Common myeloid progenitor, CD34-positive (primary cell): Measurements from ENCODE around the gene PASK.

ENCODE experiments used
- CTCF ChIA-PET: fragments of 350-600 bp; sonication (Branson Sonifier 250); formaldehyde crosslinking; loops from one replicate; lab custom pipeline; 2021; ENCODE audit warnings: antibody characterized with exemption; lab: Charles Lee
- POLR2A ChIA-PET: fragments of 350-600 bp; sonication (Branson Sonifier 250); formaldehyde crosslinking; loops from one replicate; lab custom pipeline; 2021; ENCODE audit warnings: antibody characterized with exemption; lab: Charles Lee
- DNase-seq, 3 donors: peaks; one replicate each; pipeline versions ENCODE4 v3.0.0 to v3.0.0-alpha.2; 2013
- H3K27ac ChIP-seq, 2 experiments: 1 replicate in 1 of 2; 2 replicates in 1 of 2; pipeline ENCODE4 v1.7.0; 2013; ENCODE audit warnings: inconsistent platforms in 2 of 2, low read length in 2 of 2, mild to moderate bottlenecking in 2 of 2, low read depth in 1 of 2, moderate library complexity in 1 of 2; ENCODE audit not compliant: severe bottlenecking in 2 of 2, insufficient read depth in 1 of 2, poor library complexity in 1 of 2
- H3K27me3 ChIP-seq, 5 experiments: replicated peaks in 2 of 5; 1 replicate in 3 of 5; 2 replicates in 2 of 5; pipeline versions ENCODE4 v1.6.1 to v1.7.0; 2013; ENCODE audit warnings: low read length in 4 of 5, mild to moderate bottlenecking in 2 of 5, moderate library complexity in 2 of 5, inconsistent platforms in 1 of 5; ENCODE audit not compliant: insufficient read depth in 5 of 5, control insufficient read depth in 4 of 5
- H3K36me3 ChIP-seq, 4 experiments: 1 replicate in 2 of 4; 2 replicates in 2 of 4; pipeline versions ENCODE4 v1.6.1 to v1.7.0; 2013; ENCODE audit warnings: low read length in 3 of 4, control low read depth in 1 of 4, mild to moderate bottlenecking in 1 of 4; ENCODE audit not compliant: control insufficient read depth in 4 of 4, insufficient read depth in 4 of 4
- H3K4me1 ChIP-seq, 4 experiments: 1 replicate in 3 of 4; 2 replicates in 1 of 4; pipeline versions ENCODE4 v1.6.1 to v1.7.1; 2013; ENCODE audit warnings: low read length in 3 of 4, mild to moderate bottlenecking in 3 of 4, control low read depth in 1 of 4, inconsistent platforms in 1 of 4, moderate library complexity in 1 of 4; ENCODE audit not compliant: control insufficient read depth in 4 of 4, insufficient read depth in 4 of 4; ENCODE audit errors: control extremely low read depth in 1 of 4
- H3K4me3 ChIP-seq, 7 experiments: 1 replicate in 4 of 7; 2 replicates in 3 of 7; pipeline versions ENCODE4 v1.5.1 to v1.7.0; 2013; ENCODE audit warnings: mild to moderate bottlenecking in 7 of 7, low read length in 6 of 7, moderate library complexity in 6 of 7, inconsistent platforms in 2 of 7, low read depth in 2 of 7, control low read depth in 1 of 7; ENCODE audit not compliant: insufficient read depth in 4 of 7, control insufficient read depth in 1 of 7; ENCODE audit errors: extremely low read depth in 1 of 7
- H3K9me3 ChIP-seq, 5 experiments: 1 replicate in 4 of 5; 2 replicates in 1 of 5; pipeline versions ENCODE4 v1.6.1 to v1.7.1; 2013; ENCODE audit warnings: low read length in 4 of 5, mild to moderate bottlenecking in 2 of 5, inconsistent platforms in 1 of 5, low read depth in 1 of 5, moderate library complexity in 1 of 5; ENCODE audit not compliant: control insufficient read depth in 4 of 5, insufficient read depth in 2 of 5; ENCODE audit errors: control extremely low read depth in 1 of 5
- WGBS: methylation state at CpG from one replicate; pipeline ENCODE4 v1.1.5; 2013; ENCODE audit not compliant: insufficient coverage; 5-methylcytosine and 5-hydroxymethylcytosine counted together

PASK gene

DNA sequence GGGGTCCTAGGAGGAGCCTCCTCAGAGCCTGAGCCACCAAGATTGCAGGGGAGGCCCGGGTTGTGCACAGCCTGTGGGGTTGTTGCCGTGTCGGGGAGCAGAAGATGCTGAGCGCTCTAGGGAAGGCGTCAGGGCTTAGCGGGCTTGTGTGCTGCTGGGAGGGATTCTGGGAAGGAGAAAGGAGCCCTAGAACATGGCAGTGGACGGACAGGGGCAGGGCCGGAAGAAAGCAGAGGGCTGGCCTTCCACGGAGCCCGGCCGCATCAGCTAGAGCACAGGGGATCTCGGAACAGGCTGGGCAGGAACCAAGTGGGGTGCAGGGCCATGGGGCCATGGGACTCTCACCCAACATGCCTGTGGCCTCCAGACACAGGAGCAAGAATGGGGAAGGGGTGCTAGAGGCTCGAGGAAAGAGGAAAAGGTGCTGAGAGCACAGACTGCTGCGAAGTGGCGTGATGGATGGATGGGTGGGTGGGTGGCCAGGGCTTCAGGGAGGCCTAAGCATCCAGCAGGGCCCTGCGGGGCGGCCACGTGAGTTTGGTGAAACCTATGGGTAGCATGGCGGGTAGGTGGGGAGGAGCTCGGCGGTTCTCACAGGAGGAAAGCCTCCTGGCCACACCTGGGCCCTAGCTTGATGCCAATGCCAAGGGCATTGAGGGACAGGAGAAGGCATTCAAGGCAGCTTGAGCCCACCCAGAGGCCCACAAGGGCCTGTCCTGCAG is 82.9 kb downstream of the PASK start:
- POLR2A ChIA-PET, result no interaction called here
- no peak for DNase-seq
- Histone ChIP-seq H3K4me1 (peaks cover 0 to 9% (median 2%) of the 10 kb centered on the region in 4 experiments), H3K4me3 (no peak overlapping the region), H3K27me3 (peaks cover 0 to 15% (median 0%) of the 10 kb centered on the region in 5 experiments), H3K36me3 (peaks cover 0 to 8% (median 2%) of the 10 kb centered on the region in 4 experiments), H3K27ac (no peak overlapping the region), H3K9me3 (no peaks in the 10 kb centered on the region)
- CTCF ChIA-PET, result interaction anchor here (1.3 kb wide), 1 partner anchor 12 kb away, joined by 3 read pairs; no protein-coding TSS in a partner anchor
- 100% methylated on average over 16 of the region's 21 CpGs for WGBS

DNA sequence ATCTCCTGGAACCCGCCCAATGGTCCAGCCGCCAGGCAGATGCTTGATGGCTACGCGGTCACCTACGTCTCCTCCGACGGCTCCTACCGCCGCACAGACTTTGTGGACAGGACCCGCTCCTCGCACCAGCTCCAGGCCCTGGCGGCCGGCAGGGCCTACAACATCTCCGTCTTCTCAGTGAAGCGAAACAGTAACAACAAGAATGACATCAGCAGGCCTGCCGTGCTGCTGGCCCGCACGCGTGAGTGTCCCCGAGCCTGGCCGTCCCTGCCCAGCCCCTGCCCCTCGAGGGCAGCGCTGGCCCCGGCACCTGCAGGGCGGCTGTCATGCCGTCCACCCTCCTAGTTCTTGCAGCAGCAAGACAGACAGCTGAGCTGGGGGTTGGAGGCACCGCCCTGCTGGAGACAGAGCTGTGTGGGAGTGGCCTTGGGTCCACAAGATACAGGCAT is 83.9 kb downstream of the PASK start:
- 98% methylated on average over 26 of the region's 27 CpGs for WGBS
- no peak for DNase-seq
- CTCF ChIA-PET, result no interaction called here
- Histone ChIP-seq H3K9me3 (no peaks in the 10 kb centered on the region), H3K4me3 (no peak overlapping the region), H3K27me3 (peaks cover 0 to 15% (median 0%) of the 10 kb centered on the region in 5 experiments), H3K36me3 (peaks cover 0 to 4% (median 0%) of the 10 kb centered on the region in 4 experiments), H3K27ac (no peak overlapping the region), H3K4me1 (peaks cover 0 to 9% (median 2%) of the 10 kb centered on the region in 4 experiments)
- POLR2A ChIA-PET, result no interaction called here

DNA sequence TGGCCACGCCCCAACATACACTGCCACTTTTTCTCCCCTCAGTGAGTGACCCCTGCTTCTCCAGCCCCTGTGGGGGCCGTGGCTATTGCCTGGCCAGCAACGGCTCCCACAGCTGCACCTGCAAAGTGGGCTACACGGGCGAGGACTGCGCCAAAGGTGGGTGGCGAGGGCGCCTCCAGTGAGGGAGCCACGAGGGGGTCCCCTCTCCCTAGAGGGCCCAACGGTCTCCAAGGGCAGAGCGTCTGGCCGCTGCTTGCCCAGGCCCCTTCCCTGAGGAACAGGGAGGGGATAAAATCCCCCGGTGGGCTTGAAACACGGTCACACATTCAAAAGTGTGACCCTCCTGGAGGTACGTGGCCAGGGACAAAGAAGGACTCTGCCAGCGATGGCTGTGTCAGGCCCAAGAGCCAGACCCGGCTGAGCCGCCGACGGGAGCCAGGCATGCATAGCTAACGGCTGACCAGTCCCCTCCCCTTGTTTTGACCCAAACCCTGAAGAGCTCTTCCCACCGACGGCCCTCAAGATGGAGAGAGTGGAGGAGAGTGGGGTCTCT is 84.4 kb downstream of the PASK start:
- Histone ChIP-seq H3K9me3 (no peaks in the 10 kb centered on the region), H3K4me3 (no peak overlapping the region), H3K27me3 (peaks cover 0 to 15% (median 0%) of the 10 kb centered on the region in 5 experiments), H3K4me1 (peaks cover 0 to 9% (median 2%) of the 10 kb centered on the region in 4 experiments), H3K27ac (no peak overlapping the region), H3K36me3 (peaks cover 0 to 2% (median 0%) of the 10 kb centered on the region in 4 experiments)
- 95% methylated on average over 16 of the region's 23 CpGs for WGBS
- DNase-seq, result no peak
- CTCF ChIA-PET, result no interaction called here
- POLR2A ChIA-PET, result no interaction called here

GRCh38 chr2:241064008-241064801 is 85.1 kb downstream of the PASK start:
- ChIA-PET POLR2A (interaction anchor here (0.6 kb wide), 1 partner anchor 631 kb away, joined by 3 read pairs; no protein-coding TSS in a partner anchor), CTCF (interaction anchor here (1.2 kb wide), 2 partner anchors 81 to 154 kb away, joined by 3 read pairs; no protein-coding TSS in a partner anchor)
- peak overlapping the region in 3 of 7 experiments; percentile 48 to 72 (median 48) for H3K4me3 ChIP-seq
- WGBS, result 42% methylated on average over 25 of the region's 32 CpGs
- no peak overlapping the region for H3K27ac ChIP-seq
- no peaks in the 10 kb centered on the region for H3K9me3 ChIP-seq
- peaks cover 0 to 9% (median 2%) of the 10 kb centered on the region in 4 experiments for H3K4me1 ChIP-seq
- peaks cover 0 to 15% (median 0%) of the 10 kb centered on the region in 5 experiments for H3K27me3 ChIP-seq
- peaks cover 0 to 2% (median 0%) of the 10 kb centered on the region in 4 experiments for H3K36me3 ChIP-seq
- DNase-seq, result peak; percentile 18 to 56 (median 55)

- Histone ChIP-seq H3K9me3 (no peaks in the 10 kb centered on the region), H3K27ac (no peak overlapping the region), H3K4me3 (peak overlapping the region in 3 of 7 experiments; percentile 48 to 72 (median 48)), H3K36me3 (peaks cover 0 to 2% (median 0%) of the 10 kb centered on the region in 4 experiments), H3K4me1 (peaks cover 0 to 9% (median 2%) of the 10 kb centered on the region in 4 experiments), H3K27me3 (peaks cover 0 to 15% (median 0%) of the 10 kb centered on the region in 5 experiments)
- DNase-seq, result peak; percentile 13 to 43 (median 37)
- ChIA-PET CTCF (interaction anchor here (1.2 kb wide), 2 partner anchors 80 to 155 kb away, joined by 3 read pairs; no protein-coding TSS in a partner anchor), POLR2A (interaction anchor here (0.6 kb wide), 1 partner anchor 632 kb away, joined by 3 read pairs; no protein-coding TSS in a partner anchor)
- WGBS, result 15% methylated on average over 6 of the region's 8 CpGs
Measured at GRCh38 chr2:241063587-241063986, 85.7 kb downstream of the PASK start.

DNA sequence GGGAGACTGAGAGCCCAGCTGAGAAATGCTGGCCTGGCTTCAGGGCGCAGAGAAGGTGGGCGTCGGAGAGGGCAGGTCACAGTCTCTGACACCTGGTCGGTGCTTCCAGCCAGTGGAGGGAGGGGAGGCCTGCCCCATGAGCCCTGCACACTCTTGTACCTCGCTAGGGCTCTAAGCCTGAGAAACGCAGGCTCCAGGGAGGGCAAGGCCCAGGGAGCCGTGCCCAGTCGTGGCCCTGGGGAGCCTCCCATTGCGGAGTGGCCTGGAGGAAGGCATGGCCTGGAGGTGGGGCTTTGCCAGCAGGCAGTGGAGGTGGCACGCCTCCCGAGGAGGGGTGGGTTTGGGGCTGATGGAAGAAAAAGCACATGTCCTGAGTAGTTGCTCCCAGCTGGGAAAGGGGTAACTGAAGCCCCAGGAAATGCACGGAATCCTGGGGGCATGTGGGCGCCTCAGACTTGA is 86.2 kb downstream of the PASK start:
- Histone ChIP-seq H3K36me3 (peaks cover 0 to 2% (median 0%) of the 10 kb centered on the region in 4 experiments), H3K27me3 (peaks cover 0 to 14% (median 0%) of the 10 kb centered on the region in 5 experiments), H3K4me1 (peaks cover 0 to 9% (median 2%) of the 10 kb centered on the region in 4 experiments), H3K9me3 (no peaks in the 10 kb centered on the region), H3K4me3 (no peak overlapping the region), H3K27ac (no peak overlapping the region)
- POLR2A ChIA-PET, result no interaction called here
- CTCF ChIA-PET, result interaction anchor here (1.0 to 1.2 kb wide), 3 partner anchors 80 to 156 kb away, joined by 3 read pairs; no protein-coding TSS in a partner anchor
- 72% methylated on average over 13 of the region's 13 CpGs for WGBS
- no peak for DNase-seq
